ENCODE data around the gene PITPNC1.

DNA sequence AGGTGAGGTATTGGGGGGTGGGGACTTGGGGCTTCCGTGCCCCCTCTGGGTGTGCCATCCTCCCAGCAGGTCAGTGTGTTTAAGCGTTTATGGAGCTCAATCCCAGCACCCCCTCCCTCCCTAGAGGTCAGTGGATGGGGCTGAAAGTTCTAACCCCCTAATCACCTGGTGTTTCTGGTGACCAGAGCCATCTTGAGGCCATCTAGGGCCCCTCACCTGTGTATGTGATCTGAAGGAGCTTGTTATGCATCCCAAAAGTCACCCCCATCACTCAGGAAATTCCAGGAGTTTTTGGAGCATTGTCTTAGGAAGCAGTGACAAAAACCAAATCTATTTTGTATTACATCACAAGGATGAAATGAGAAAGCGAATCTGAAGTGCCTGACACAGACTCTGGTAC is 272.8 kb downstream of the PITPNC1 start:
- no peak for TF ChIP-seq YY1 (IDR thresholded peaks at IDR 0.05; ENCODE audit: insufficient read depth, insufficient read length)
- TF ChIP-seq ZNF274 (IDR thresholded peaks at IDR 0.05; ENCODE audit: low read depth, low read length), result no peak
